Adrenal gland (tissue), 19 donors: ENCODE measurements around the gene OR5K4. TPM values are rescaled to one million over a fixed set of nuclear protein-coding genes. Genes with fewer than 3 reads are reported as not detected.

ENCODE experiments used
- DNase-seq, 7 donors: peaks; one replicate each; pipeline ENCODE4 v3.0.0-alpha.2; 2019 to 2020
- H3K27ac ChIP-seq, 5 donors: fragments of 200-600 bp; sonication (generic) in 4 of 5; 1 replicate in 3 of 5; 2 replicates in 2 of 5; pipeline versions ENCODE4 v1.5.1 to v1.8.0; 2016 to 2020; ENCODE audit warnings: mild to moderate bottlenecking in 1 of 5
- H3K27me3 ChIP-seq: fragments of 200-600 bp; 2 replicates; pipeline ENCODE4 v1.8.0; 2021
- H3K36me3 ChIP-seq, 2 donors: fragments of 200-600 bp; replicated peaks in 1 of 2; 1 replicate in 1 of 2; 2 replicates in 1 of 2; pipeline versions ENCODE4 v1.5.1 to v1.8.0; 2018 to 2022
- H3K4me1 ChIP-seq, 2 donors: fragments of 200-600 bp; replicated peaks in 1 of 2; 1 replicate in 1 of 2; 2 replicates in 1 of 2; pipeline versions ENCODE4 v1.5.1 to v1.8.0; 2018 to 2021
- H3K4me3 ChIP-seq, 4 donors: fragments of 200-600 bp; sonication (generic) in 3 of 4; one replicate each; pipeline ENCODE4 v1.5.1; 2016 to 2018
- H3K9me3 ChIP-seq, 3 donors: fragments of 200-600 bp; sonication (generic) in 1 of 3; replicated peaks in 1 of 3; 1 replicate in 2 of 3; 2 replicates in 1 of 3; pipeline versions ENCODE4 v1.5.1 to v1.8.0; 2016 to 2021
- CTCF ChIP-seq, 6 experiments: fragments of 450-650 bp in 4 of 6; fragments of 200-600 bp in 2 of 6; sonication (generic) in 1 of 6; IDR thresholded peaks; 1 replicate in 5 of 6; 2 replicates in 1 of 6; pipeline versions ENCODE4 v1.5.1 to v1.8.0; 2016 to 2021; ENCODE audit warnings: antibody characterized with exemption in 6 of 6, mild to moderate bottlenecking in 2 of 6, moderate library complexity in 1 of 6
- POLR2A ChIP-seq, 2 donors: fragments of 450-650 bp; IDR thresholded peaks; one replicate each; pipeline ENCODE4 v1.6.1; 2017; ENCODE audit warnings: antibody characterized with exemption in 2 of 2, mild to moderate bottlenecking in 2 of 2, moderate library complexity in 1 of 2
- WGBS, 4 donors: extraction: QIAGEN DNeasy Blood & Tissue Kit in 2 of 4; methylation state at CpG; one replicate each; pipeline versions ENCODE4 v1.1.5 to v1.1.7; 2013 to 2017; 5-methylcytosine and 5-hydroxymethylcytosine counted together
- intact Hi-C, 2 donors: fragments of 100-400 bp; cut with DNase I; formaldehyde crosslinking; loops; one replicate each; pipeline versions ENCODE4 v1.14.1 to v1.15.0; 2022 to 2023
- long read RNA-seq, 10 donors: library from polyadenylated mRNA in 3 of 10; unstranded in 2 of 10; stranded (forward) in 1 of 10; transcript quantifications; one replicate each; pipeline ENCODE4 v2.0.0 and lab custom pipeline, GENCODE V29; 2021 to 2026
- polyA plus RNA-seq, 3 donors: library from polyadenylated mRNA; stranded (reverse); fragments of 200-250 nt in 2 of 3; fragments of 350-450 nt in 1 of 3; fragmentation: Illumina TruSeq in 1 of 3; extraction: RNeasy Lipid Tissue Mini Kit (QIAGEN cat#74804) in 1 of 3; gene quantifications; one replicate each; pipeline ENCODE4 v1.2.3, GENCODE V29; 2013 to 2014
- total RNA-seq, 9 donors: library from RNA; depleted of rRNA in 4 of 9; stranded (reverse); fragments of >200 nt in 4 of 9; fragments of 120-200 nt in 1 of 9; fragmentation: NEBNext Ultra II Directional in 1 of 9; extraction: Animal tissue kit (Norgen Biotek cat#: 25700) in 1 of 9; gene quantifications; one replicate each; pipeline versions ENCODE4 v1.1.0 to v1.2.4, GENCODE V29; 2013 to 2023
- donor health status: healthy with polysubstance abuse.
- donor health status: Bipolar disorder and iron deficiency.
- donor health status: DM: yes; HTN: yes; CAD: no.
- donor health status: DM: no; HTN: no; CAD: no.
- donor health status: DM: no; HTN: no; CAD: no.
- donor health status: DM: yes; HTN: yes; CAD: no.

The OR5K4 gene, protein sequence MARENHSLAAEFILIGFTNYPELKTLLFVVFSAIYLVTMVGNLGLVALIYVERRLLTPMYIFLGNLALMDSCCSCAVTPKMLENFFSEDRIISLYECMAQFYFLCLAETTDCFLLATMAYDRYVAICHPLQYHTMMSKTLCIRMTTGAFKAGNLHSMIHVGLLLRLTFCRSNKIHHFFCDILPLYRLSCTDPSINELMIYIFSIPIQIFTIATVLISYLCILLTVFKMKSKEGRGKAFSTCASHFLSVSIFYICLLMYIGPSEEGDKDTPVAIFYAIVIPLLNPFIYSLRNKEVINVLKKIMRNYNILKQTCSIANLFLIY
- not detected for total RNA-seq
- not detected for polyA plus RNA-seq
- long read RNA-seq, donor 1, result 0 reads
- long read RNA-seq, donor 2, result 0 reads
- long read RNA-seq, donor 3, result 0 reads
- long read RNA-seq, donor 4, result 0 reads
- long read RNA-seq, donor 5, result 0 reads
- long read RNA-seq, donor 6, result 0 reads
- long read RNA-seq, donor 7, result 0 reads
- long read RNA-seq, donor 8, result 0 reads
- long read RNA-seq, donor 9, result 0 reads
- long read RNA-seq, donor 10, result 0 reads

DNA sequence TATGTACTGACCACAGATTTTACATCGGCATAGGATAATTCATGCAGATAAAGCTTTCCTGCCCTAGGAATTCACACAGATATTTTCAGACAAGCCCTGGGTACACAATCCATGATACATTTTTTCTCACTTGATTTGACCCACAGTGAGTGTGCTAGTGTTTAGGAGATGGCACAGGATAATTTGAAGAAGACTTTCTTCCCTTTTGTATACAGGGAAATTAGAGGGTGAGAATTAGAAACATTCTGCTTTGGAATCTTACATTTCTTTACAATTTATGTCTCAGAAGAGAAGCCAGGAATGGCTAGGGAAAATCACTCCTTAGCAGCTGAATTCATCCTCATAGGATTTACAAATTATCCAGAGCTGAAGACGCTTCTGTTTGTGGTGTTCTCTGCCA, at the start of gene OR5K4:
TSS of gene OR5K4 (plus strand) at position 301 of the 400 bp plus-strand sequence. CDS start at position 301, 0 bp downstream.
- Histone ChIP-seq H3K27me3 (no peaks in the 10 kb centered on the region), H3K36me3 (no peaks in the 10 kb centered on the region), H3K4me1 (no peaks in the 10 kb centered on the region), H3K9me3 (no peaks in the 10 kb centered on the region), H3K27ac (no peak within 1 kb of the TSS), H3K4me3 (no peak within 1 kb of the TSS)
- DNase-seq, result no peak
- WGBS, 4 donors, result 67 to 86% (median 77%) methylated on average over 2 of the region's 2 CpGs
- TF ChIP-seq CTCF (IDR thresholded peaks at IDR 0.05) (no peak), POLR2A (IDR thresholded peaks at IDR 0.05) (no peak)
- intact Hi-C loops, result no loop called here

- Histone ChIP-seq H3K27me3 (no peaks in the 10 kb centered on the region), H3K9me3 (no peaks in the 10 kb centered on the region), H3K4me3 (no peak overlapping the region), H3K4me1 (no peaks in the 10 kb centered on the region), H3K27ac (no peak overlapping the region), H3K36me3 (no peaks in the 10 kb centered on the region)
- no peak for DNase-seq
- WGBS, 4 donors, result 73 to 76% (median 75%) methylated on average over 2 of the region's 2 CpGs
- intact Hi-C loops, result no loop called here
- TF ChIP-seq POLR2A (IDR thresholded peaks at IDR 0.05) (no peak), CTCF (IDR thresholded peaks at IDR 0.05) (no peak)
Observed at GRCh38 chr3:98322101-98322500, 31.6 kb upstream of the OR5K4 start.

DNA sequence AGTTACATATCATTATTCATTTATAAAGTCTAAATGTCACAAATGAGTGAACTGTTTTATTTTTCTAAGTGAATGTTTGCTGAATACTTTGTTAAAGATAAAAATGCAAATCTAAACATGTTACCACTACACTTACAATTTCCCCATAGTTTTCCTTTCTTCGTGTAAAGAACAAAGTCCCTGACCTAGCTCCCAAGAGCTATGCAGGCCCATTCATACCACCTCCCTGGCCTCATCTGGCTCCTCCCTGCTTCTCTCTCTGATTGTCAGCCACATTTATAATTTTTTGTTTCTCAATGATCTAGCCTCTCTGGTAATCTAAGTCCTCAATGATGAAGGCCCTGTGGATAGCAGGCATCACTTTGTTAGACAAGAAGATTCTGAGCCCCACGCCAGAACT, 31.0 kb upstream of the OR5K4 start:
- Histone ChIP-seq H3K27me3 (no peaks in the 10 kb centered on the region), H3K4me3 (no peak overlapping the region), H3K36me3 (no peaks in the 10 kb centered on the region), H3K4me1 (no peaks in the 10 kb centered on the region), H3K9me3 (no peaks in the 10 kb centered on the region), H3K27ac (no peak overlapping the region)
- WGBS, 4 donors, result 59 to 77% (median 72%) methylated on average over 2 of the region's 2 CpGs
- TF ChIP-seq POLR2A (IDR thresholded peaks at IDR 0.05) (no peak), CTCF (IDR thresholded peaks at IDR 0.05) (no peak)
- intact Hi-C loops, result no loop called here
- DNase-seq, result no peak

DNA sequence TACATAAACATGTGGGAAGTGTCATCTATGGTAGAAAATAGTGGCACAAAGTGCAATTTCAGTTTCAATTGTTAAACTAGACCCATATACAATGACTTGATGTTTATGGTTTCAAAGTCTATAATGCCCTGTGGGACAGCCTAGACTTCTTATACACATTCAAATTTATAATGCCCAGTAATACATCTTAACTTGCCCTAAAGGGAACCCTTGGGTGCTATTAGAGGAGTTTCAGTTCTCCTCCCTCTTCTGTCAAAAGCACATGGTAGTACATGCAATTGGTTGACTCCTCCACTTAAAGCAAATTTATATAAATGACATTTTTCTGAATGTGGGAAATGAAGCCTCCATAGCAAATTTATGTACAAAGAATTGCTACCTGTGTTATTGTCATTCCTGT, 30.2 kb upstream of the OR5K4 start:
- Histone ChIP-seq H3K36me3 (no peaks in the 10 kb centered on the region), H3K4me1 (no peaks in the 10 kb centered on the region), H3K27ac (no peak overlapping the region), H3K9me3 (no peaks in the 10 kb centered on the region), H3K27me3 (peaks cover 2% of the 10 kb centered on the region), H3K4me3 (no peak overlapping the region)
- intact Hi-C loops, result no loop called here
- DNase-seq, result no peak
- TF ChIP-seq CTCF (IDR thresholded peaks at IDR 0.05), result no peak
- no peak for TF ChIP-seq POLR2A (IDR thresholded peaks at IDR 0.05)
